Activated CD8-positive, alpha-beta memory T cell treated with anti-CD3 and anti-CD28 coated beads, Interleukin-2, amount 50 U/mL, for 1 hour (primary cell): Measurements from ENCODE around the gene PEX1.
"Not testable (repeated sequence)": the region's sequence is repeated elsewhere in the genome, so short reads cannot be mapped to it uniquely, and the experiment has no call there.

Source experiments
- DNase-seq: peaks from one replicate; pipeline ENCODE4 v3.0.0-alpha.2; 2020; ENCODE audit errors: extremely low read depth

The PEX1 gene

GRCh38 chr7:92528188-92528957, at the start of gene PEX1, which contains the start of gene RBM48:
PEX1 (minus strand) TSS chr7:92528520; CDS start chr7:92528435, 85 bp downstream.
RBM48 (plus strand) TSS chr7:92528795; CDS start chr7:92528814, 19 bp downstream.
- DNase-seq = peak; percentile 88

- no peak for DNase-seq
Measured at GRCh38 chr7:92576296-92576695, 48.0 kb upstream of the PEX1 start.

- no peak for DNase-seq
Measured at GRCh38 chr7:92569137-92569536, 40.8 kb upstream of the PEX1 start.

- no peak for DNase-seq
Measured at GRCh38 chr7:92567460-92567859, 39.1 kb upstream of the PEX1 start.

GRCh38 chr7:92563345-92563744, 35.0 kb upstream of the PEX1 start:
- DNase-seq = no peak

GRCh38 chr7:92560602-92561001, 32.3 kb upstream of the PEX1 start:
- no peak for DNase-seq

GRCh38 chr7:92557808-92558362, 29.6 kb upstream of the PEX1 start:
- DNase-seq = no peak

- DNase-seq = no peak
Measured at GRCh38 chr7:92557249-92557648, 28.9 kb upstream of the PEX1 start.

- no peak for DNase-seq
Measured at GRCh38 chr7:92550194-92550593, 21.9 kb upstream of the PEX1 start.

GRCh38 chr7:92547579-92547978, 19.3 kb upstream of the PEX1 start:
- DNase-seq = no peak

GRCh38 chr7:92546856-92547497, 18.7 kb upstream of the PEX1 start:
- DNase-seq = no peak

GRCh38 chr7:92545116-92545515, 16.8 kb upstream of the PEX1 start:
- DNase-seq = not testable (repeated sequence)

GRCh38 chr7:92543542-92543941, 15.2 kb upstream of the PEX1 start:
- not testable (repeated sequence) for DNase-seq

- DNase-seq = no peak
Measured at GRCh38 chr7:92534572-92534971, 6.3 kb upstream of the PEX1 start.

- DNase-seq = no peak
Measured at GRCh38 chr7:92528958-92529264, 591 bp upstream of the PEX1 start.

GRCh38 chr7:92527300-92528187, 776 bp downstream of the PEX1 start:
- DNase-seq = peak; percentile 2

GRCh38 chr7:92523110-92523509, 5.2 kb downstream of the PEX1 start:
- DNase-seq = no peak

- no peak for DNase-seq
Measured at GRCh38 chr7:92520024-92520423, 8.3 kb downstream of the PEX1 start.

GRCh38 chr7:92517631-92518030, 10.7 kb downstream of the PEX1 start:
- DNase-seq = no peak

- no peak for DNase-seq
Measured at GRCh38 chr7:92513167-92513902, 15.0 kb downstream of the PEX1 start.

GRCh38 chr7:92508946-92509345, 19.4 kb downstream of the PEX1 start:
- DNase-seq = no peak
